Lower leg skin (tissue), 3 donors: ENCODE measurements around the gene PLSCR4.
"Not testable (repeated sequence)": the region's sequence is repeated elsewhere in the genome, so short reads cannot be mapped to it uniquely, and the experiment has no call there.

Source experiments
- CTCF ChIP-seq, 3 donors: fragments of 450-650 bp; IDR thresholded peaks; one replicate each; pipeline ENCODE4 v1.5.1; 2016; ENCODE audit warnings: antibody characterized with exemption in 3 of 3, mild to moderate bottlenecking in 3 of 3, moderate library complexity in 2 of 3
- POLR2A ChIP-seq, 2 donors: fragments of 450-650 bp; IDR thresholded peaks; one replicate each; pipeline ENCODE4 v1.6.1; 2016 to 2017; ENCODE audit warnings: antibody characterized with exemption in 2 of 2, mild to moderate bottlenecking in 1 of 2, moderate library complexity in 1 of 2

DNA sequence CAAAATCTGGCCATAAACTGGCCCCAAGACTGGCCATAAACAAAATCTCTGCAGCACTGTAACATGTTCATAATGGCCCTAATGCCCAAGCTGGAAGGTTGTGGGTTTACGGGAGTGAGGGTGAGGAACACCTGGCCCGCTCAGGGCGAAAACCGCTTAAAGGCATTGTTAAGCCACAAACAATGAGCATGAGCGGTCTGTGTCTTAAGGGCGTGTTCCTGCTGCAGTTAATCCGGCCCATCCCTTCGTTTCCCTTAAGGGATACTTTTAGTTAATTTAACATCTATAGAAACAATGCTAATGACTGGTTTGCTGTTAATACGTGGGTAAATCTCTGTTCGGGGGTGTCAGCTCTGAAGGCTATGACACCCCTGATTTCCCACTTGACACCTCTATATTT lies 1.5 kb upstream of the PLSCR4 start:
- TF ChIP-seq CTCF, POLR2A (IDR thresholded peaks at IDR 0.05): not testable (repeated sequence)
